ENCODE measurements around the gene ARID5B.
"Not testable (repeated sequence)": the region's sequence is repeated elsewhere in the genome, so short reads cannot be mapped to it uniquely, and the experiment has no call there.

ARID5B gene

GRCh38 chr10:62017491-62017870 is 116.0 kb downstream of the ARID5B start:
- DNase-seq = no peak

DNA sequence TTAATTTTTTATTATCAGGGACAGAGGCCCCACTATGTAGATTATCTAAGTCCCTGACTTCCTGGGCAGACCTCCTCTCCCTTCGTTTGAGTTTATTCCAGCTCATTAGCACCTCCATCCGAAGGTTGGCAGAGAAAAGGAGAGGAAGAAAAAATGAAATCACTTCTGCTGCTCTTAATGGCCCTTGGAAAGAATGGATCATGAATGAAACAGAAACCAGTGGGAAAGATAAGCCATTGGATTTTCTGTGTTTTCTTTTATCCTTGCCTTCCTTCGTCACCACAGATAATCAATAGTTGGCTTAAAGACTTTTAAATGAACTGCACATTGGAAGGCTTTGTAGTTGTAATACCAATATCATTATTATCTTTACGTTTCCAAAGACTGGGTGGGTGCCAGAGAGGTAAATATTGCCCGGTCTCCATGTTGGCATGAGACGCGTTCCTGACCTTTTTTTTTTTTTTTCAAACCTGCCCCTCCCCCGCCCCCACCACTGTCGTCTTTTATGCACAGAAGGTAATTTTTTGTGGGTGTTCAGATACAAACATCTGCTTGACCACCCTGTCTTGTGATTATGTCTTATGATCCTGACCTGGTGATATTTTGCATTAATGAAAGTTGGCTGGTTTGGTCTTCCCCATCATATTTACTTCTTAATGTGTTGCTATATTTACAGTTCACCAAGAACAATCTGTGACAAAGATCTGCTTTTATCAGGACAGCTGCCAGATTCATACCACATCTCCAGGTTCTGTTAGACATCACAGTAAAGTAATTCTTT is 116.8 kb downstream of the ARID5B start:
- DNase-seq = no peak

DNA sequence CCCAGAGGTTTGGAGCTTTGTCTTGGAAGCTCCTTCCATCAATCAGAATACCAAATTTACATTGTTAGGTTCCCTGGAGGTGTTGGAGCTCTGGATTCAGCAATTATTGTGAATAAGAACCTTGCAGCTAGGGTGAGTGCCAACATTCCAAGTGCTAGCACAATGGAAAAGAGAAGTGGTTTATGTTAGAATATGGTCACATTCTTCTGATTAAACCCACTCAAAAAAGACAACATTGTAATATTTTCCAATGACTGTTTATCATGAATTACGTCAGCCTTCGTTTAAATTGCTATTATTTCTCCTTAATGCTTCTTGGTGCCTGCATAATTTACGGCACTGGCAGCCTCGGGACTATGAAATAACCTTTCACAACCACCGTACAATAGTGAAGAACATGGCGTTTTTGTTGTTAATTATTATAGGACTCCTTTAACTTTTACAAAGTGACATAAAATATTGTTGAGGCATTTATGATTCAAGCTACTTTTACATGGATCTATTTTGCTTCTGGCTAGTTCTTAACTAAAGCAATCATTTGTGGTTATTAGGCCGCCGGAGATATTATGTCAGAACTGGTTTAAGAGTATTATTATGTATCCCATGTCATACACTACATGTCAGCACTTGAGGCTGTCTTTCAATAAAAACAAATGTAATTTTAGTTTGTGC is 117.7 kb downstream of the ARID5B start:
- DNase-seq = no peak

DNA sequence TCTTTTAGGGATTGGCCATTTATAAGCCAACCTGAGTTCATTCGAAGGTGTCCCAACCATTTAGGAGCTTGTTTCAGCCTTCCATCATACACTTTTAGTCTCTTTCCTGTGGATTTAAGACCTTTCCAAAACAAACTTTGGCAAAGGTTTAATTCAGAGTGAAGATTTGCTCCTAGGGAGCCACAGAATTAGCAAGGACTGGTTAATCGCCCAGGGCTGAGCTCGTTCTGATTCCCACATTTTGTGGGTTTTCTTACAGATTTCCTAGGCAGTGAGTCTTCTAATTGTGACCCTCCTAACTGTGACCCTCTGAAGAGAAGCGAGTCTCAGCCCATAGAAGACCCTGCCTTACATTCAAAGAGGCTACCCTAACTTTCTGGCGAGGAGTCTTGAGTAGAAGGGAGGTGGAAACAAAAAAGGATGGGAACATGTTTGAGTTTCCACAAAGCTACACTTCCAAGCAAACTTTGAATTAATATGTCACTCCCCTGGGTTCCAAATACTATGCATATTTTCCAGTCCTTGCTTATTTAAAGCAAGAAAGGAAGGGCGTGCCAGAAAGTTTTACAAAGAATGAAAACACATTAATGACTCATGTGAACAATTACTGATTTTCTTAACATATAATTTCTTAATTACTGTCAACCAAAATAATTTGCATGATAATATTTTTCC is 118.3 kb downstream of the ARID5B start:
- no peak for DNase-seq

DNA sequence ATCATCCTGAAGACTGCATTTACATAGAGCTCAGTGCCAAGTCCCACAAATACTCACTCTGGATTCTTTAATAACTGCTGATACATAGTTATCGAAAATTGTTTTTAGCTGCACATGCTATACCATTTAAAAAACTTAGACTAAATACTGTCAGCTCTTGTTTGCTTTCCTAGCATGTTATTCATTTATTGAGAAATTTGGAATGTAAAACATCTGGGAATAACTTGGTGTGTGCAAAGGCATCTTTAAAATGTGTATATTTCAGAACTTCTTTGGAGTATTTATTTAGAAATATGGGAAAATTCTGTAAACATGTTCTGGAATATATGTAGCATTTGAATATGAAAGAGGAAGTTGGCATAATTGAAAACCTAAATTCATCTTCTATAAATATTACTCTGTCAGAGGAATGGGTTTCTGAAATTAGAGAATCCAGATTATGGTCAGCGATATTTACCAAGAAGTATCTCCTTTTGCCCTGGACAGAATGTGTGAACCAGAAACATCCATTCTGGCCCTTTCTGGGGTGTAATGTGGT is 119.7 kb downstream of the ARID5B start:
- no peak for DNase-seq

DNA sequence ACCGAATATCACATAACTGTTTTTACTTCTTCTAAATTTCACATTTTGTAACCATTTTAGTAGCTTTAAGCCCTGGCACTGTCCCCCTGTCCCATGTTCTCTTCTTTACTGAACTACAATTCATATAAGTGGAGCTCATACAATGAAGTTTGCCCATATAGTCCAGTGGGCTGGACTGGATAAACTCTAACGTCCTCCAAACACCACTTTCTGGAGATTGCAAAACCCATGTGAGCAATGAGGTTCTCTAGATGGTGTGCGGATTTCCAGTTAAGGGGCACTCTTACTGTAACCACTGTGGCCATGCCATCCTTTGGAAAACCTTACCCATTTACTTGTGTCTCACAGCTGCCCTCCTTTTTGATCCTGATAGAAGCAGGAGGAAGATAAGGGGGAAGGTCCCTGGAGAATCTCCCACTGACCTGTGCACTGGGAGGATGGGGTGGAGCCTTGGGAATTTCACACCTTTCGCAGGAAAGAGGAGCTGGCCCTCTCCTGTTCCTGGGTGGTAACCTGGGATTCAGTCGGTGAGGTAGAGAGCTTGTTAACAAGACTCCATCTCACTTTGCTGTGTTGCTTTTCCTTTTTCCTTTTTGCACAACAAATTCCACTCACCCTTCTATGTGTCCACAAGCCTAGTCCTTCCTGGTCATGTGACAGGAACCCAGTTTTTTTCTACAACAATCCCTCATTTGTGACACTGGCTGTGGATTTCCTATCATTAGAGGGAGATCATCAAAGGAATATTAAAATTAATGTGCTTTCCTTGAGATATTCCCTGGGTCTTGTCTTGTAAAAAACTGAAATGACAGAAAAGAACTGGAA is 120.7 kb downstream of the ARID5B start:
- DNase-seq = no peak

DNA sequence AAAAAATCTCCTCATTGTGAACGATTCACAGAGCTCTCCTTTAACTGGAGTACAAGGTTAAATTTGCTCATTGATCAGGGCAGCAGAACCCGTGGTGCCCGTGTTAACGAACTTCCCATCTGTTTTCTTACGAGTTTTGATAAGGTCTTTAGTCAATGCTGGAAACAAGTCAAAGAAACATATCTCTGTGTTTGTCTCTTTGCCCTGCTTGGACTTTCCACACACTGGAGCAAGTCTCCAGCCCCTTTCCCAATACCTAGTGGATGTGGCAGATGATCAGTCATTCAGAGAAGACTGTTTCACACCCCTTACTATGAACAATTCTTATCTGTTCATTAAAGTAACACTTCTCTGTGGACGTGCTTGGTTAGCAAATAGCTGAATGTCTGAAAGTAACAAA is 121.3 kb downstream of the ARID5B start:
- DNase-seq = no peak

DNA sequence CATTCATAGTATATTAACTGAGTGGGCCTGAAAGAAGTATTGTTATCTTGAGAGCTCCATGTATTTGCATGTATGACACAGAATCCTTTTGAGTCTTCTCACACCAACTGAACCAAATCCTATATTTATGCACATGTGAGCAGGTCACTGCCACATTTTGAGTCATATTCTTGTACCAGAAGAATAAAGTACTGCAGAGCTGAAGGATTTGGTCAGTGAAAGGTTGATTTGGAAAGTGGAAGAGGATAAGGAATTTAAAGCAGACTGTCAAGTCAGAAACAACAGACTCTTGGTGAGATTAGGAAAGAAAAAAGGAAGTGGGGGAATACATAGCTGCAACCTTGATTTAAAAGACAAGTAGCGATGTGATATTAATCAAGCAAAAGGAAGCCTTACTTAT is 121.8 kb downstream of the ARID5B start:
- DNase-seq = no peak

- no peak for DNase-seq
These were observed 122.7 kb downstream of the ARID5B start for GRCh38 chr10:62024026-62024701.

- DNase-seq = no peak
These were observed 123.8 kb downstream of the ARID5B start for GRCh38 chr10:62025134-62025794.

- no peak for DNase-seq
These were observed 124.7 kb downstream of the ARID5B start for GRCh38 chr10:62025901-62026879.

GRCh38 chr10:62027841-62028501 is 126.5 kb downstream of the ARID5B start:
- no peak for DNase-seq

DNA sequence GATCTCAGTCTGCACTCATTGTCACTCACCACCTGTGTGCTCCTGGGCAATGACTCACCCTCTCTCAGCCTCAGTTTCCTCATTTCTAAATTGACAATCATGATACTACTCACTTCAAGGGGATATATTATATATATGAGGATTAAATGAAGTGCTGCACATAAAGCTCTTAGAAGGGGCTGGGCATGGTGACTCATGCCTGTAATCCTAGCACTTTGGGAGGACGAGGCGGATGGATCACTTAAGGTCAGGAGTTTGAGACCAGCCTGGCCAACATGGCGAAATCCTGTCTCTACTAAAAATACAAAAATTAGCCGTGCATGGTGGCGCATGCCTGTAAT is 127.0 kb downstream of the ARID5B start:
- DNase-seq = not testable (repeated sequence)

DNA sequence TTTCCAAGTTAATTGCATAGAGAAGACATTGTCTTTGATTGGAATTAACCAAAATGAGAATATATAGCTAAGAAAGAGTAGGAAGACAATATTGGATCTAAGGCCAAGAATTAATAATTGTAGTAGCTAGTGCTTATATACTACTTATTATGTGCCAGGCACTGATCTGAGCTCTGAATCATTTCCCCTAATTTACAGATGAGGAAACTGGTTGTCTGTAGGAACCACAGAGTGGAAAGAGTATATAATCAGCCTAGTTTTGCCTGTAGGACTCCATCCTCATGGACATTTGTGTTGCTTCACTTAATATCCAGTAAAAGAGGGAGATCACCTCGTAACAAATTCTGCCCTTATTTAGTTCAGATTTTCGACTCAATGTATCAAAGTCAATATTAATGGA is 127.9 kb downstream of the ARID5B start:
- DNase-seq = no peak

DNA sequence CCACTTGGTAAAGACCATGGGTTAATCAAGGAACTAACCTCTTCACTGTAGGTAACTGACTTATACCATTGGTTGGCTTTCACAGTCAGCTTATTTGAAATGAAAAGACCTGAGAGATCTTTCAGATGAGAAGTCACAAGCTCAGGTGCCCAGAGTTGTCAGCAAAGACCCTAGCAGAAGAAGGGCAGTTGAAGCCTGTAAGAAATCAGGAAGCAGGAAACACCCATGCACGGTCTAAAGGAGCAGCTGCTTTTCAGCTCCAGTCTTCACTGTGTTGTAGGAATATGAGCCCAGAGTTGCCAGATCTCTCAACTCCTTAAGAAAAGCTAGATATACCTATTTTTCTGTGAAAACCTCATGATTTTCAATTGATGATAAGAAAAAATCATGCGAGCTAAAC is 130.0 kb downstream of the ARID5B start:
- DNase-seq = no peak

- no peak for DNase-seq
These were observed 131.6 kb downstream of the ARID5B start for GRCh38 chr10:62033125-62033524.

- DNase-seq = no peak
These were observed 132.7 kb downstream of the ARID5B start for GRCh38 chr10:62034096-62034640.

DNA sequence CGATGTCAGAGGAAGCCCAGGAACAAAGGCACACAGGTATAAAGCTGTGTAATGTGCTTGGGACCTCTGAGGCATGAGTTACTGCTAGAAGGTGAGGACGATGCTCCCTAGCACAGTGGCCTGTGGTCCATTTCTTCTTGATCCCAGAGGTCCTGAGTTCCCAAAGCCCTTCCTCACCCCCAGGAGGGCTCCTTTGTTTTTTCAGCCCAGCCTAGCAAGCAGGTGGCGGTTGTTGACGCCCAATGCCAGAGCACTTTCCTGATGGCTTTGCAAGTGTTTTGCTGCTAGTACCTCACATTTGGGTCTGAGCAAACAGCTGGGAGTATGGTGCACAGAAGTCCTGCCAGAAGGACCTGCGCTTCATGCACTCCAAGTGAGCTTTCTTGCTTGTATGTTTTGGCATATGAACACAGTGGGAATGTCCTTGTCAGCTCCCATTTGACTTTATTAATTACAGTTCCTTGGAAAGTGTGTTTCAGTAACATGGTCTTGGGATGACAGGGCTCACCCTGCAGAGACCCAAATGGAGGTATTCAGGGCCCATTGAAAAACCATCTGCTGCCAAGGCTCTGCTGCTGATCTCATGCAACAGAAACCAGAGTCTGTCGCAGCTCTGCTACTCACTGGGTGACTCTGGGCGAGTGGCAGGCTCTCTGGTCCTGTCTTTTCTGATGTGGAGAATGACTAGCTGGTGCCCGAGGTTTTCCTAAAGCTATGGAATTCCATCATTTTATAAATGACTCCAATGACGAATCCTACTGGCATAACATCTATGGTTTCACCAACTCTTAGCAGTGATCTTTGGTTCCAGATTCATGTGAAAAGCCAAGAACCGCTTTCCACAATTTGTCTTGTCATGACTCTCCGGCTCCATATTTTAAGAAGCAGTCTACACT is 134.9 kb downstream of the ARID5B start:
- DNase-seq = no peak

All from femur (tissue), 1 donor.